CD4-positive, alpha-beta T cell treated with Interleukin-12 subunit alpha and Interleukin-12 subunit beta, for 1 hour (primary cell): Measurements from ENCODE around the gene TAOK1.
"Not testable (repeated sequence)": the region's sequence is repeated elsewhere in the genome, so short reads cannot be mapped to it uniquely, and the experiment has no call there.

Experiments
- DNase-seq: peaks from one replicate; pipeline ENCODE4 v3.0.0-alpha.2; 2020

The TAOK1 gene

GRCh38 chr17:29449865-29450671, 59.9 kb downstream of the TAOK1 start:
- DNase-seq, result no peak

GRCh38 chr17:29451121-29451742, 61.1 kb downstream of the TAOK1 start:
- DNase-seq, result no peak

- no peak for DNase-seq
Measured at GRCh38 chr17:29458066-29458465, 67.9 kb downstream of the TAOK1 start.

- no peak for DNase-seq
Measured at GRCh38 chr17:29461483-29462206, 71.5 kb downstream of the TAOK1 start.

GRCh38 chr17:29469276-29469675, 79.1 kb downstream of the TAOK1 start:
- DNase-seq, result no peak

- not testable (repeated sequence) for DNase-seq
Measured at GRCh38 chr17:29473437-29473836, 83.3 kb downstream of the TAOK1 start.

- DNase-seq, result no peak
Measured at GRCh38 chr17:29474297-29474696, 84.1 kb downstream of the TAOK1 start.

- DNase-seq, result no peak
Measured at GRCh38 chr17:29475891-29476290, 85.7 kb downstream of the TAOK1 start.

- DNase-seq, result not testable (repeated sequence)
Measured at GRCh38 chr17:29480249-29480928, 90.2 kb downstream of the TAOK1 start.

GRCh38 chr17:29483503-29483902, 93.3 kb downstream of the TAOK1 start:
- no peak for DNase-seq

- DNase-seq, result no peak
Measured at GRCh38 chr17:29495011-29495410, 104.8 kb downstream of the TAOK1 start.

GRCh38 chr17:29504711-29505110, 114.5 kb downstream of the TAOK1 start:
- no peak for DNase-seq

- no peak for DNase-seq
Measured at GRCh38 chr17:29505836-29506235, 115.7 kb downstream of the TAOK1 start.

GRCh38 chr17:29510953-29511352, 120.8 kb downstream of the TAOK1 start:
- no peak for DNase-seq

- no peak for DNase-seq
Measured at GRCh38 chr17:29514792-29515191, 124.6 kb downstream of the TAOK1 start.

GRCh38 chr17:29518359-29518758, 128.2 kb downstream of the TAOK1 start:
- no peak for DNase-seq

- DNase-seq, result no peak
Measured at GRCh38 chr17:29524692-29525091, 134.5 kb downstream of the TAOK1 start.

- DNase-seq, result no peak
Measured at GRCh38 chr17:29526322-29526721, 136.2 kb downstream of the TAOK1 start.

- DNase-seq, result no peak
Measured at GRCh38 chr17:29533976-29534375, 143.8 kb downstream of the TAOK1 start.

- no peak for DNase-seq
Measured at GRCh38 chr17:29544066-29544465, 153.9 kb downstream of the TAOK1 start.

GRCh38 chr17:29546085-29546484, 155.9 kb downstream of the TAOK1 start:
- DNase-seq, result no peak

- no peak for DNase-seq
Measured at GRCh38 chr17:29546830-29547229, 156.7 kb downstream of the TAOK1 start.
